IMR-90 (cell line): ENCODE data around the gene CYP4A11. TPM values are rescaled to one million over a fixed set of nuclear protein-coding genes. Genes with fewer than 3 reads are reported as not detected.

Experiments used
- ATAC-seq: fragments of 200-7000 bp; cut with Tn5 transposase; 2 replicates; pipeline ENCODE4 v1.9.1; 2020; ENCODE audit warnings: low read depth, mild to moderate bottlenecking, moderate library complexity
- BruUV-seq: library from RNA; stranded (reverse); fragments of 400-500 nt; replicated peaks from 2 replicates; lab custom pipeline; 2021; lab: Mats Ljungman, UMichigan
- CTCF ChIA-PET: fragments of 300-600 bp; formaldehyde crosslinking; extraction: SDS; loops from one replicate; lab custom pipeline; 2021; ENCODE audit warnings: antibody characterized with exemption; lab: Yijun Ruan, JAX
- POLR2A ChIA-PET: fragments of 300-600 bp; sonication (Branson Sonifier 250); formaldehyde crosslinking; loops from one replicate; lab custom pipeline; 2022; ENCODE audit warnings: antibody characterized with exemption; ENCODE audit not compliant: unreplicated experiment; lab: Charles Lee
- DNase-seq: peaks from one replicate; pipeline ENCODE4 v3.0.0; 2013
- H2AFZ ChIP-seq: replicated peaks from 2 replicates; pipeline ENCODE3; 2013; ENCODE audit warnings: low read length, mild to moderate bottlenecking; ENCODE audit not compliant: poor library complexity
- H2AK5ac ChIP-seq: 2 replicates; pipeline ENCODE4 v1.6.1; 2013; ENCODE audit warnings: low read depth, low read length, inconsistent platforms
- H2AK9ac ChIP-seq: replicated peaks from 2 replicates; pipeline ENCODE3; 2013; ENCODE audit warnings: mild to moderate bottlenecking, low read depth, low read length, moderate library complexity; ENCODE audit not compliant: poor library complexity
- H2BK120ac ChIP-seq: 2 replicates; pipeline ENCODE4 v1.6.1; 2013; ENCODE audit warnings: low read depth, low read length, inconsistent platforms
- H2BK15ac ChIP-seq: 3 replicates; pipeline ENCODE4 v1.6.1; 2013; ENCODE audit warnings: low read depth, low read length, inconsistent platforms
- H2BK20ac ChIP-seq: 2 replicates; pipeline ENCODE4 v1.6.1; 2013; ENCODE audit warnings: low read depth, mild to moderate bottlenecking, inconsistent platforms, low read length, moderate library complexity
- H2BK5ac ChIP-seq: 2 replicates; pipeline ENCODE4 v1.6.1; 2013; ENCODE audit warnings: mild to moderate bottlenecking, low read depth, low read length, inconsistent platforms; ENCODE audit not compliant: poor library complexity, severe bottlenecking
- H3K14ac ChIP-seq: replicated peaks from 2 replicates; pipeline ENCODE4 v1.6.1; 2013; ENCODE audit warnings: low read depth, low read length, inconsistent platforms
- H3K18ac ChIP-seq: 2 replicates; pipeline ENCODE4 v1.6.1; 2013; ENCODE audit warnings: low read depth, low read length, control low read depth
- H3K23ac ChIP-seq: 2 replicates; pipeline ENCODE4 v1.6.1; 2013; ENCODE audit warnings: low read depth, low read length, inconsistent platforms
- H3K27ac ChIP-seq: 2 replicates; pipeline ENCODE4 v1.5.1; 2013; ENCODE audit warnings: mild to moderate bottlenecking, control low read depth, low read length; ENCODE audit not compliant: insufficient read depth
- H3K27me3 ChIP-seq: 2 replicates; pipeline ENCODE4 v1.6.1; 2013; ENCODE audit warnings: low read length; ENCODE audit not compliant: control insufficient read depth, insufficient read depth
- H3K36me3 ChIP-seq: 2 replicates; pipeline ENCODE4 v1.6.1; 2013; ENCODE audit warnings: low read length, mixed read lengths; ENCODE audit not compliant: control insufficient read depth, insufficient read depth
- H3K4ac ChIP-seq: 2 replicates; pipeline ENCODE4 v1.6.1; 2013; ENCODE audit warnings: low read depth, low read length, inconsistent platforms
- H3K4me1 ChIP-seq: 2 replicates; pipeline ENCODE4 v1.6.1; 2013; ENCODE audit warnings: low read length, mixed read lengths; ENCODE audit not compliant: control insufficient read depth, insufficient read depth
- H3K4me2 ChIP-seq: 2 replicates; pipeline ENCODE4 v1.6.1; 2013; ENCODE audit warnings: low read depth, mild to moderate bottlenecking, control low read depth, low read length, moderate library complexity
- H3K4me3 ChIP-seq: 2 replicates; pipeline ENCODE4 v1.5.1; 2013; ENCODE audit warnings: low read depth, mild to moderate bottlenecking, control low read depth, low read length, moderate library complexity; ENCODE audit not compliant: insufficient read depth
- H3K56ac ChIP-seq: 2 replicates; pipeline ENCODE4 v1.6.1; 2013; ENCODE audit warnings: low read length, inconsistent platforms; ENCODE audit not compliant: insufficient read depth; ENCODE audit errors: extremely low read depth
- H3K79me1 ChIP-seq, 2 experiments: 2 replicates each; pipeline ENCODE4 v1.6.1; 2013; ENCODE audit warnings: low read length in 2 of 2, inconsistent platforms in 1 of 2, low read depth in 1 of 2
- H3K9ac ChIP-seq: 2 replicates; pipeline ENCODE4 v1.6.1; 2013; ENCODE audit warnings: low read depth, low read length, control low read depth
- H3K9me1 ChIP-seq: 2 replicates; pipeline ENCODE4 v1.6.1; 2013; ENCODE audit warnings: low read length, inconsistent platforms; ENCODE audit not compliant: insufficient read depth
- H3K9me3 ChIP-seq: 2 replicates; pipeline ENCODE4 v1.6.1; 2013; ENCODE audit warnings: low read length; ENCODE audit not compliant: control insufficient read depth, insufficient read depth
- H4K20me1 ChIP-seq: 2 replicates; pipeline ENCODE4 v1.6.1; 2013; ENCODE audit warnings: low read length, inconsistent platforms; ENCODE audit not compliant: insufficient read depth
- H4K5ac ChIP-seq: 2 replicates; pipeline ENCODE4 v1.6.1; 2013; ENCODE audit warnings: mild to moderate bottlenecking, low read depth, low read length, control low read depth
- H4K8ac ChIP-seq, 2 experiments: 2 replicates each; pipeline ENCODE4 v1.6.1; 2013; ENCODE audit warnings: low read depth in 2 of 2, low read length in 2 of 2, control low read depth in 1 of 2, inconsistent platforms in 1 of 2
- H4K91ac ChIP-seq: 2 replicates; pipeline ENCODE4 v1.6.1; 2013; ENCODE audit warnings: low read depth, low read length, inconsistent platforms; ENCODE audit not compliant: insufficient read depth
- BHLHE40 ChIP-seq: fragments of 150-350 bp; IDR thresholded peaks from 2 replicates; pipeline ENCODE4 v1.6.1; 2016; ENCODE audit warnings: mild to moderate bottlenecking, low read depth, low read length
- CEBPB ChIP-seq: IDR thresholded peaks from 2 replicates; pipeline ENCODE4 v1.6.1; 2012; ENCODE audit warnings: low read depth, low read length, improper control_type of control experiment
- CHD1 ChIP-seq: IDR thresholded peaks from 2 replicates; pipeline ENCODE4 v1.6.1; 2012; ENCODE audit warnings: low read depth, low read length, improper control_type of control experiment
- MAFK ChIP-seq: IDR thresholded peaks from 2 replicates; pipeline ENCODE4 v1.6.1; 2012; ENCODE audit warnings: low read depth, low read length, improper control_type of control experiment
- RAD21 ChIP-seq: IDR thresholded peaks from 2 replicates; pipeline ENCODE4 v1.6.1; 2012; ENCODE audit warnings: low read length, improper control_type of control experiment
- RCOR1 ChIP-seq: IDR thresholded peaks from 2 replicates; pipeline ENCODE4 v1.6.1; 2012; ENCODE audit warnings: mild to moderate bottlenecking, low read length, improper control_type of control experiment; ENCODE audit not compliant: insufficient replicate concordance
- SMC3 ChIP-seq: fragments of 150-350 bp; IDR thresholded peaks from 2 replicates; pipeline ENCODE4 v1.6.1; 2016; ENCODE audit warnings: low read depth, mild to moderate bottlenecking, antibody characterized with exemption, low read length, moderate library complexity
- WGBS, 2 experiments: methylation state at CpG; one replicate each; pipeline versions ENCODE4 v1.1.5 to v1.1.7; 2013; ENCODE audit warnings: missing lambda C conversion rate in 2 of 2; ENCODE audit not compliant: insufficient read length in 1 of 2; ENCODE audit errors: extremely low coverage in 2 of 2; 5-methylcytosine and 5-hydroxymethylcytosine counted together
- dilution Hi-C: fragments of 300-500 bp; cut with HindIII; formaldehyde crosslinking; loops from one replicate; pipeline ENCODE4 v1.14.3; 2018; ENCODE audit warnings: low sequenced_read_pairs; ENCODE audit not compliant: unreplicated experiment
- in situ Hi-C: fragments of 300-500 bp; cut with MboI; formaldehyde crosslinking; loops from 3 replicates; pipeline ENCODE4 v1.14.3; 2019; ENCODE audit warnings: low sequenced_read_pairs, inconsistent platforms, mixed read lengths
- intact Hi-C: fragments of 100-400 bp; cut with micrococcal nuclease; formaldehyde crosslinking; loops from 2 replicates; pipeline ENCODE4 v1.10.0; 2022
- polyA plus RNA-seq, 3 experiments: library from polyadenylated mRNA; depleted of rRNA; stranded (reverse); fragments of >200 nt; gene quantifications; 2 replicates each; pipeline ENCODE4 v1.2.3, GENCODE V29; 2012; ENCODE audit warnings: low replicate concordance in 1 of 3
- total RNA-seq: library from RNA; depleted of rRNA; stranded (reverse); fragments of >200 nt; gene quantifications from 2 replicates; pipeline ENCODE4 v1.2.3, GENCODE V29; 2012
- TF ChIP-seq, protein P1 (sequence below): conservative IDR thresholded peaks from 2 replicates; pipeline ENCODE4 v1.5.1; 2012; ENCODE audit warnings: mild to moderate bottlenecking, low read depth, low read length, improper control_type of control experiment
- TF ChIP-seq, protein P2 (sequence below): fragments of 150-350 bp; IDR thresholded peaks from 2 replicates; pipeline ENCODE4 v1.6.1; 2017; ENCODE audit warnings: mild to moderate bottlenecking, antibody characterized with exemption, low read length, low read depth

The CYP4A11 gene
- total and polyA plus RNA-seq, 2 of the 4 experiments (the other 2 are of a cell fraction) = not detected

DNA sequence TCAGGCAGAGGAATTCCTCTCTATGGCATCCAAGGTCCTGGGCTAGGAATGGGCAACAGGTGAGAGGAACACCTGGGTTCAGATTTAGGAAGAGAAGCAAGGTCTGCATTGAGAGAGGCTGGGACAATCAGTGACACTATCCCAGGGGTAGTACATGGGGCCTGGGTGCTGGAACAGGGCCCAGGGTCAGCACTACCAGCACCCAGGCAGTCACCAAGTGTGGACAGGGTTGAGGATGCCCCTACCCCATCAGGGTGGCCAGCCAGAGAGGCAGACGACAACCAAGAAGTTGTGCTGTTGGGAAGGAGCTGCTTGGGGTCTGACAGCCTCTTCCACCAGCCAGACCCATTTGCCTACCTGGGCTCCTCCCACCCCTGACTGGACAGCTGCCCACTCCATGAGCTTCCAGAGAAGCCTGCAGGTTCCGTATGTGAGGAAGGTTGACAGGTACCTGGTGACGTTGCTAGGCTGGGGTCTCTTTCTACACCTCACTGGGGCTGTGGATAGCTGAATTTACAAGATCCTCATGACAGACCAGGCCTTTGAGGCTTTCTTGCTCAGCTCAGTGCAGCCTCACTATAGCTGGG is 13.9 kb downstream of the CYP4A11 start:
- Histone ChIP-seq H3K27me3 (no peaks in the 10 kb centered on the region), H4K8ac (no peak overlapping the region), H2BK5ac (no peak overlapping the region), H3K27ac (no peak overlapping the region), H4K20me1 (no peaks in the 10 kb centered on the region), H3K9ac (no peak overlapping the region), H2BK20ac (no peak overlapping the region), H3K23ac (no peak overlapping the region), H3K36me3 (no peaks in the 10 kb centered on the region), H2BK120ac (no peak overlapping the region), H3K9me1 (no peaks in the 10 kb centered on the region), H3K4me1 (no peaks in the 10 kb centered on the region), H2AK5ac (no peak overlapping the region), H3K14ac (no peak overlapping the region), H3K56ac (no peak overlapping the region), H4K91ac (no peak overlapping the region), H2BK15ac (no peak overlapping the region), H3K79me1 (no peaks in the 10 kb centered on the region), H3K18ac (no peak overlapping the region), H3K4me3 (no peak overlapping the region), H4K5ac (no peak overlapping the region), H3K4ac (no peak overlapping the region), H2AK9ac (no peak overlapping the region), H3K9me3 (peaks cover 6% of the 10 kb centered on the region; the same call in 1 of the 2 replicates), H3K4me2 (no peak overlapping the region), H2AFZ (no peak overlapping the region)
- no peak for DNase-seq
- dilution Hi-C loops (no loop called here), in situ Hi-C loops (no loop called here), intact Hi-C loops (no loop called here)
- WGBS, 2 experiments = no CpG with 5 or more reads among the region's 3 CpGs
- ChIA-PET POLR2A (no interaction called here), CTCF (no interaction called here)
- TF ChIP-seq, protein P1, sequence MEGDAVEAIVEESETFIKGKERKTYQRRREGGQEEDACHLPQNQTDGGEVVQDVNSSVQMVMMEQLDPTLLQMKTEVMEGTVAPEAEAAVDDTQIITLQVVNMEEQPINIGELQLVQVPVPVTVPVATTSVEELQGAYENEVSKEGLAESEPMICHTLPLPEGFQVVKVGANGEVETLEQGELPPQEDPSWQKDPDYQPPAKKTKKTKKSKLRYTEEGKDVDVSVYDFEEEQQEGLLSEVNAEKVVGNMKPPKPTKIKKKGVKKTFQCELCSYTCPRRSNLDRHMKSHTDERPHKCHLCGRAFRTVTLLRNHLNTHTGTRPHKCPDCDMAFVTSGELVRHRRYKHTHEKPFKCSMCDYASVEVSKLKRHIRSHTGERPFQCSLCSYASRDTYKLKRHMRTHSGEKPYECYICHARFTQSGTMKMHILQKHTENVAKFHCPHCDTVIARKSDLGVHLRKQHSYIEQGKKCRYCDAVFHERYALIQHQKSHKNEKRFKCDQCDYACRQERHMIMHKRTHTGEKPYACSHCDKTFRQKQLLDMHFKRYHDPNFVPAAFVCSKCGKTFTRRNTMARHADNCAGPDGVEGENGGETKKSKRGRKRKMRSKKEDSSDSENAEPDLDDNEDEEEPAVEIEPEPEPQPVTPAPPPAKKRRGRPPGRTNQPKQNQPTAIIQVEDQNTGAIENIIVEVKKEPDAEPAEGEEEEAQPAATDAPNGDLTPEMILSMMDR = no peak
- no peak for TF ChIP-seq SMC3
- TF ChIP-seq RAD21 = no peak
- TF ChIP-seq, protein P2, sequence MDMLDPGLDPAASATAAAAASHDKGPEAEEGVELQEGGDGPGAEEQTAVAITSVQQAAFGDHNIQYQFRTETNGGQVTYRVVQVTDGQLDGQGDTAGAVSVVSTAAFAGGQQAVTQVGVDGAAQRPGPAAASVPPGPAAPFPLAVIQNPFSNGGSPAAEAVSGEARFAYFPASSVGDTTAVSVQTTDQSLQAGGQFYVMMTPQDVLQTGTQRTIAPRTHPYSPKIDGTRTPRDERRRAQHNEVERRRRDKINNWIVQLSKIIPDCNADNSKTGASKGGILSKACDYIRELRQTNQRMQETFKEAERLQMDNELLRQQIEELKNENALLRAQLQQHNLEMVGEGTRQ = no peak
- no peak for TF ChIP-seq RCOR1
- TF ChIP-seq BHLHE40 = no peak
- TF ChIP-seq CHD1 = no peak
- no peak for TF ChIP-seq CEBPB
- no peak for TF ChIP-seq MAFK
- no peak for ATAC-seq
- no TSS peak for BruUV-seq
